ENCODE results near the gene MYO1E. TPM values are rescaled to one million over a fixed set of nuclear protein-coding genes. Genes with fewer than 3 reads are reported as not detected.

The MYO1E gene
- total and polyA plus RNA-seq, 2 of the 8 experiments (the other 6 are each of a cell fraction or from before 2014, with no cell fraction given): 19.6 to 142 TPM

GRCh38 chr15:59353994-59354416 lies 18.7 kb downstream of the MYO1E start (continued):
- TF ChIP-seq EP300 (IDR thresholded peaks at IDR 0.05; ENCODE audit: borderline replicate concordance in 1 of 2, low read depth in 2 of 2, low read length in 2 of 2): peak in 1 of 2 experiments; percentile 98; a peak in 2 of 3 replicates
- no peak for TF ChIP-seq KDM1A (IDR thresholded peaks at IDR 0.05; ENCODE audit: borderline replicate concordance, low read length)
- TF ChIP-seq FOSL1 (IDR thresholded peaks at IDR 0.05; ENCODE audit: insufficient read depth, low read depth, low read length): no peak
- TF ChIP-seq TEAD4 (IDR thresholded peaks at IDR 0.05; ENCODE audit: low read depth, low read length): peak; percentile 84
- TF ChIP-seq CEBPB (IDR thresholded peaks at IDR 0.05; ENCODE audit: low read depth, low read length): peak; percentile 51
- TF ChIP-seq SRF (IDR thresholded peaks at IDR 0.05; ENCODE audit: low read depth, low read length): no peak
- no peak; a peak in 1 of 3 replicates for TF ChIP-seq POLR2A (IDR thresholded peaks at IDR 0.05; ENCODE audit: control extremely low read depth in 1 of 2, low read depth in 2 of 2, low read length in 2 of 2)
- peak; percentile 91 for TF ChIP-seq SP1 (IDR thresholded peaks at IDR 0.05; ENCODE audit: low read depth, low read length)
- TF ChIP-seq SIX5 (IDR thresholded peaks at IDR 0.05; ENCODE audit: low read depth, low read length): no peak
- TF ChIP-seq CHD2 (IDR thresholded peaks at IDR 0.05; ENCODE audit: low read length): no peak; the same call in 1 of the 2 replicates
- peak; percentile 84; the same call in 1 of the 2 replicates for TF ChIP-seq POU5F1 (IDR thresholded peaks at IDR 0.05; ENCODE audit: low read depth, low read length)
- no peak for TF ChIP-seq MAFK (IDR thresholded peaks at IDR 0.05; ENCODE audit: low read depth, low read length)
- TF ChIP-seq TBP (IDR thresholded peaks at IDR 0.05; ENCODE audit: low read depth, low read length): peak; percentile 67
- no peak for TF ChIP-seq BACH1 (IDR thresholded peaks at IDR 0.05; ENCODE audit: low read length)
- 0 out of 2 replicates have a peak, but pooled peaks have one; percentile 18 for TF ChIP-seq CREB1 (IDR thresholded peaks at IDR 0.05)
